ENCODE data around the gene ZNF284.
A peak's percentile ranks its signal among the peaks of the same experiment; 100 is the strongest.
"Not testable (repeated sequence)": the region's sequence is repeated elsewhere in the genome, so short reads cannot be mapped to it uniquely, and the experiment has no call there.

ZNF284 gene

DNA sequence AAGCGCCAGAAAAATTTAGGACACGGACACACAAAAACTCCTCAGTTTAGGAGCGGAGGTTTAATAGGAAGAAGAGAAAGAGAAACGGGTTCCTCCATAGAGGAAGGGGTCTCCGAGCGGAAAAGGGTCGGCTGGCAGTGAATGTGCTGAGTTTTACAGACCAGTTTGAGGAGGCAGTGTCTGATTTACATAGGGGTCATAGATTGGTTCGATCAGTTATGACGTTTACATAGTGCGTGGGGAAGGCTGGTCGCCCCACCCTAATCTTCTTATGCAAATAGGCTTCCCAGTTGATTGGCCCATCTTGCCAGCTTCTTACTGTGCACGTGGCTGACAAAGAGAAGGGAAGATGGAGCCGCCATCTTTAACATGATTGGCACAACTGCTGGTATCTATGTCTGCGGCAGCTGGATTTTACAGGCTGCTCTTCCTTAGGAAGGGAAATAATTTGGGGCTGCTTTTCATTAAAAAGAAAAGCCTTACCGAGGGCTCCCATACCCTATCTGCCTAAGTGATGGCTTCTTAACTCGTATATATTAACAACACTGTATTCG lies 40.0 kb downstream of the ZNF284 start:
- DNase-seq (ENCODE audit: low read depth) = no peak

- DNase-seq (ENCODE audit: low read depth) = no peak
Observed at GRCh38 chr19:44112802-44113137, 40.8 kb downstream of the ZNF284 start.

- DNase-seq (ENCODE audit: low read depth) = peak; percentile 74
Observed at GRCh38 chr19:44113138-44113783, 41.3 kb downstream of the ZNF284 start, which contains the start of gene ZNF225. Gene ZNF225 (plus strand): TSS chr19:44113399. CDS start chr19:44115828, 2,429 bp downstream.

DNA sequence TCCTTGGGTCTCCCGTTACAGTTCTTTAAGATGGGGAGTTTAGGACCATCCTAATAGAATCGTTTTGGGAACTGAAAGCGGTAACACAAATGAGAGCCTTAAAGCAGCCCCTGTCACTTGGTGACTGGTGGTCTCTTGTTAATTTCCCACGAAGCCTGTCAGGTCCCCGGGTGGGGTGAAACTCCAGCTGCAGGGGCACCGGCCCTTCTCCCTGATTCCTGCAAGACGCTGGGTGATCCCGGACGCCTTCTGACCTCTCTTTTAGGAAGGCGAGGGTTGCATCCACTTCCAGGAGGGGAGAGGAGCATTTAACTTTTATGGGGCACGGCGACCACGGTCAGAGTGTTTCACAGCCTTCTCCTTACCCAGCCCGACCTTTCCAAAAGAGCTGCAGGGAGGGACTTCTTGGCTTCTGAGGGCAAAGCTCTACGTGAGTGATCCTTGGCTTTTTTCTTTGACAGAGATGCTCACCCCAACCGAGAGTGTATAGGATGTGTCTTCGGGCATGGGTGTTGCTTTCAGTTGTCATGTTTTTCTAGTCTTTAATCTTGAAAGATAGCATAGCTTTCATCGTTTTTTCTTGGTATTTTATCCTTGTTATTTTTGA lies 41.9 kb downstream of the ZNF284 start:
- DNase-seq (ENCODE audit: low read depth) = no peak

DNA sequence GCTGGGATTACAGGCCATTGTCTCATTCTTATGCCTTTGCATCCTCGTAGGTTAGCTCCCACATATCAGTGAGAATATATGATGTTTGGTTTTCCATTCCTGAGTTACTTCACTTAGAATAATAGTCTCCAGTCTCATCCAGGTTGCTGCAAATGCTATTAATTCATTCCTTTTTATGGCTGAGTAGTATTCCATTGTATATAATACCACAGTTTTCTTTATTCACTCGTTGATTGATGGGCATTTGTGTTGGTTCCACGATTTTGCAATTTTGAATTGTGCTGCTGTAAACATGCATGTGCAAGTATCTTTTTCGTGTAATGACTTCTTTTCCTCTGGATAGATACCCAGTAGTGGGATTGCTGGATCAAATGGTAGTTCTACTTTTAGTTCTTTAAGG lies 49.2 kb downstream of the ZNF284 start:
- DNase-seq (ENCODE audit: low read depth) = not testable (repeated sequence)

DNA sequence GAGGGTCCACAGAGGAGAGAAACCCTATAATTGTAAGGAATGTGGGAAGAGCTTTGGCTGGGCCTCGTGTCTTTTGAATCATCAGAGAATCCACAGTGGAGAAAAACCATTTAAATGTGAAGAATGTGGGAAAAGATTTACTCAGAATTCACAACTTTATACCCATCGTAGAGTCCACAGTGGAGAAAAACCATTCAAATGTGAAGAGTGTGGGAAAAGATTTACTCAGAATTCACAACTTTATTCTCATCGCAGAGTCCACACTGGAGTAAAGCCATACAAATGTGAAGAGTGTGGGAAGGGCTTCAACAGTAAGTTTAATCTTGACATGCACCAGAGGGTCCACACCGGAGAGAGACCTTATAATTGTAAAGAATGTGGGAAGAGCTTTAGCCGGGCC lies 60.0 kb downstream of the ZNF284 start:
- DNase-seq (ENCODE audit: low read depth) = no peak

Measured in stimulated activated CD4-positive, alpha-beta T cell treated with anti-CD3 and anti-CD28 coated beads, Interleukin-2, amount 100 ng/mL, for 4 hours (primary cell).